Hippocampal formation (tissue), 2 donors: ENCODE data around the gene NOD1.

Experiments used
- DNase-seq, 2 donors: peaks; one replicate each; lab custom pipeline; 2025; lab: John Stamatoyannopoulos, UW

NOD1 gene

DNA sequence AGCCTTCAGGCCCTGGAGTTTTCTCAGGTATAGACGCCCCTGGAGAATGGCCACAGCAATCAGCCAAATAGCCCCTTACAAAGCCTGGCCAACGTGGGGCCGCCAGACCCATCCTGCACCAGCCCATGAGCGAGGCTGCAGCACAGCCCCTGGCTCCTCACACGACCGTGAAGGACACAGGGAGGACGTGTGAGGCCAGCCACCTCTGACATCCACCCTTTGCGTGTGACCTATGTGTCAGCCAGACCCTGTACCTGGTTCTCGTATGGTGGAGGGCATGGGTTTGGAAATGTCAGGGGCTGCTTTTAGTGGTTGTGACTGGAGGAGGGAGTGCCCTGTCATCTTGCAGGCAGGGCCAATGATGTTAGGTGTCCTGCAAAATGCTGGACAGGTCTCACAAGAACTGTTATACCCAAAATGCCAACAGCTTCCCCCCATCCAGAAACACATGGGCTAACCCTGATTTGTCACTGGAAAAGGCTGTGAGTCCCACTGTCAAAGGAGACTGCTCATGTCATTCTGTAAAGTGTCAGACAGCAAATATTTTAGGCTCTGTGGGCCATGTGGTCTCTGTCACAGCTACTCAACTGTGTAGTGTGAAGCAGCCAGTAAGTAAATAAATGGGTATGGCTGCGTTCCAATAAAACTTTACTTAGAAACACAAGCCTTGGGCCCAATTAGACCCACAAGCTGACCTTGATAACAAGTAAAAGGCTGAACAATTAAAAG is 30.0 kb downstream of the NOD1 start:
- no peak for DNase-seq

DNA sequence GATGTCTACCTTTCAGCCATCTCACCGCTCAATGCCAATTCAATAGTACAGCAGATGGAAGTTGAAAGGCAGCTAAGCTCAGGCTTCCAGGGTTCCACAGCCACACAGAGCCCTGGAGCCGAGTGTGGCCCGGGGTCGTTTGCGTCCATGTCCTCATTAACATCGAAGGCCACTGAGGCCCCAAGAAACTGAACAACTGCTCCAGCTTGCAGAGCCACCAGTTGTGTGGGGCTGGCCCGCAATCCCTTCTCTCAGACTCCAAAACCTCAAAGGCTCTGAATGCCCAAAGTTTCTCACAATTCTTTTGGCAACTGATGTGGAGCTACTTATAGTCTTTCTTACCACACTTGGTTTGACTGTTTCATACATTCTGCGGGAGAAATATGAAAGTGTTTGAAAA is 31.1 kb downstream of the NOD1 start:
- DNase-seq: no peak

DNA sequence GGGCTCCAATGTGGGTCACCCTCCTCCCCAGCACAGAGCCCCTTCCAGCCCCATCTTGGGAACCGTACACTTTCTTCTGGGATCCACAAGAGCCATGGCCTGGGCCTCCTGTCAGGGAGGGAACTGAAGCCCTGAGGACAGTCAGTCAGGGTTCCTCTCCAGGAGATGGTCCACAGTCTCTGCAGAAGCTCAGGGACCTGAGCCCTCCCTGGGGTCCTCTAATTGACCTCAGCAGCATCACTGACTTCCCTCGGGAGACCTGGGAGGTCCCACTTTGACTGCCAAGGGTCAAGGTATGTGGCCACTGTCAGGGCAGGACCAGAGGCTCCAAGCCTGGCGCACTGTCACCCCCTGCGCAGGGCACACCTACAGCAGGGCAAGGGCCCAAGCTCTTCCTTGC is 32.3 kb downstream of the NOD1 start:
- no peak for DNase-seq

DNA sequence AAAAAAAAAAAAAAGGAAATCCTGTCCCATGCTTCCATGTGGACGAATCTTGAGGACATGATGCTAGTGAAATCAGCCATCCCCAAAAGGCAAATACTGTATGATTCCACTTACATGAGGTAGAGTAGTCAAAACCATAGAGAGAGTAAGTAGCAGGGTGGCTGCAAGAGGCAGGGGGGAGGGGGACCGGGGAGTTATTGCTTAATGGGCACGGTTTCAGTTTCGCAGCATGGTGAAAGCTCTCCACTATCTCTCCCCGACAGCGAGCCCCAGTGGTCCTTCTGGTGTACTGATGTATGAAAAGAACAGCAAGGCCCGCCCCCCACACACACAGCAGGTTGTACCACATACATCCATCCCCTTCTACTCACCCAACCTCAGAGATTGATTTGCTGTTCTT is 32.8 kb downstream of the NOD1 start:
- DNase-seq: peak; percentile 11 to 30

DNA sequence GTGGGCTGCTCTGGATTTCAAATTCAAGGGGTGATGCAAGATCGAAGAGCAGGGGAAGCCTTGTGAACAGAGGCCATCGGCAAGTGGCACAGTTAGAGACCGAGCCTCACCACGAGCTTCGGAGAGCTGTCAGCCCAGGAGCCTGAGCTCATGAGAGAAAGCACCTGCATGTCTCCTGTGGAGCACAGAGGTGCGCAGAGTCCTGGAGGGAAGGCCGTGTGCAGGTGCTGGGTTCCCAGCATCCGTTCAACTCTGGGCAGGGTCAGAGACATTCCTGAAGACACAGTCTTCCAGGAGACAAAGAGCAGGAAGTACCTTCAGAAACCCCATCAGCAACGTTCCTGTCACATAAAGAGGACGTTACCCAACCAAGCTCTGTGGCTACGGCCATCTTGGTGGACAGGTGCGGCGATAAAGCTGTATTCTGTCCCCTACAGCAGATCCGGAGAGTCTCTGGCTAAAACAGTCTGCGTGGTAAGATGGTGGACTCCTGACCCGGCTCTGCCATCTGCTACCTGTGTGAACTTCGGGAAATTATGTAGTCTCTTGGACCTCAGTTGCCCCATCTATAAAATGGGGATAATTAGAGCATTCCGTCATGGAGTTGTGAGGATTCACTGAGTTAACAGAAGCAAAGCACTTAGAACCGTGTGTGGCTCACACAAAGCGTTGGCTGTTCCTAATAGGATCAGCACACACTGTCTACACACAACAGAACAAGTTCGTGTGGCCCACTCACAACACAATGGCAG is 40.6 kb downstream of the NOD1 start:
- DNase-seq: no peak

DNA sequence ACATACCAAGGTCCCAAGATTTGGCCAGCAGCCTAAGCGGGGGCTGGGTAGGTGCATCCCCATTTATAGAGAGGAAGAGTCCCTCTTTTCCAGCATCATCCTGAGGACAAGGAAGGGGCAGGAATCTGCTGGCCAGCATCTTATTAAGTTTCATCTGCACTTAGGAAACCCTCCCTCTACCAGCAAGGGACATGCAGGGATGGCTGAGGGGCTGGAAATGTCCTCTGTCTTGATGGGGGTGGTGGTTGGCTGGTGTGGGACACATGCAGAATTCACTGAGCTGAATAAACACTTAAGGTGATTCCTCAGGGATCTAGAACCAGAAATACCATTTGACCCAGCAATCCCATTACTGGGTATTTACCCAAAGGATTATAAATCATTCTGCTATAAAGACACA is 42.1 kb downstream of the NOD1 start:
- DNase-seq: no peak

DNA sequence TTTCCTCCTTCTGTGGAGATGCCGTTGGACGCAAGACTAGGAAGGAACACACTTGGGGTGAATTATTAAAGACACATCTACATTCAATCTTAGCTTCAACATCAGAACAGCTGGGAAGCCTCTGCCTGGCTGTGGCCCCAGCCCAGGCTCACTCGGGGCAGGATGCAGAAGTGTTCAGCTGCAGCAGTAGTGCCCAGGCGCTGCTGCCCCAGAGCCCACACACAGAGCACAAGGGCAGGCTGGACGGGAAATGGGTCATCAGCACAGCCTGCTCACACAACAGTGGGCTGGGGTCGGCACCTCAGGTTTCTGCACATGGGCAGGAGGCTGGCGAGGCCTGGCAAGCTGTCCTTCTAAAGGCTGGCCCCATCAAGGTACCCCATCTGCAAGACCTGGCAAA is 42.5 kb downstream of the NOD1 start:
- no peak for DNase-seq

DNA sequence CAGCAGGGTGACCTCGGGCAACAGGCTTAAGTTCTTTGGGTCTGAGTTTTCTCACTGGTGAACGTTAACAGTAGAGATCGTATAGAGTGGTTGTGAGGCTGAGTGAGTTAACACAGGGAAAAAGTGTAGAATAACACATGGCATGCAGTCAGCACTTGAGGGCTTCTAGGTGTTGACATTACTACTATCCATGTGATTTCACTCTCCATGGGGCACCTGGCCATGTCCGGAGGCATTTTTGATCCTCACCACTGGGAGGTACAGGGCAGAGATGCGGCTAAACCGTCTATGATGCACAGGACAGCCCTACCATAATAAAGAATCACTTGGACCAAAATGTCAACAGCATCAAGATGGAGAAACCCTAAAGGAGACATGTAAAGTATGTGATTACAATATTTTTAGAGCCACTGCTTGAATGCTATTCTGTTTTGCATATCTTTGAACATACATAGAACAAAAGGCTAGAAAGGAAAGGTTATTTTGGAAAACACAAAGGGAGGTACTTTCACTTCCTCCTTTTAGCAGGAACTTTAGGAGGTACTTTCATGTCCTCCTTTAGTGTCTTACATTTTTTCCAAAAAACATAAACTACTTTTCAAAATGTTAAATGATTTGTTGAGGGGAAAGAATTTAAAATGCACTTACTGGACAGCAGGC is 44.3 kb downstream of the NOD1 start:
- DNase-seq: no peak

DNA sequence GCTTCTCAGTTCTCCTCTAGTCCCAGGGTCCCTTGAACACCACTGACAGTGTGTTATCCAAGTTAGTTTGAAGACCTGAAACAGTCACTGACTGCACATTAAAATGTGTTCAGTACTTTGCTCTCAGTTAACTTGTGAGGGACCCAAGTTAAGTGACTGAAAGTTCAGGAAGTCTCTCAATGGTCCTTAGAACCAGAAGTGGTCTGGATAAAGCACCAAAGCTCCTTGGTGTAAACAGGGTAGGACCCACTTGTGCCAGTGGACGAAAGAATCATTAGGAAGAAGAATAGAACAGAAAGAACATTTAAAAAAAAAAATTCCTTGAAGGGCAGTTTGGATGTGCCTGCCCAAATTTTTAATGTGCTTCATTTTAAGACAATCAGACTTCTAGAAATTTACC is 45.1 kb downstream of the NOD1 start:
- no peak for DNase-seq

DNA sequence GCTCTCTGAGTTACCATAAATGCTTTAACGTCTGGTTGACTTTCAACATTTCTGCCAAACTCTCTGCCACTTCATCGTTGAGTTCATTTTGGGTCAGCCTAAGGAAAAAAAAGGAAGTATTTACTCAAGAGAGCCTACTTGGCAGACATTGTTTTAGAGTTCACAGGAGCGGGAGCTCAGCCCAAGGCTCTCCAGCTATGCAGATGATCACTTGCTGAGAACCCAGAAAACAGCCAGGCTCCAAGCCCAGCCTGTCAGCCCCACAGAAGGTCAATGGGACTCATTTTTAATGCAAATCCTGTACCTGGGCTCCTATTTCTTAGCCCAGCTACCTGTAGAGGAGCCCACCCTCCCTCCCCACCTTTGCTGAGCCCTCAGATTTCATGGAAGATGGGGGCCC is 45.5 kb downstream of the NOD1 start:
- peak; percentile 34 to 78 for DNase-seq

DNA sequence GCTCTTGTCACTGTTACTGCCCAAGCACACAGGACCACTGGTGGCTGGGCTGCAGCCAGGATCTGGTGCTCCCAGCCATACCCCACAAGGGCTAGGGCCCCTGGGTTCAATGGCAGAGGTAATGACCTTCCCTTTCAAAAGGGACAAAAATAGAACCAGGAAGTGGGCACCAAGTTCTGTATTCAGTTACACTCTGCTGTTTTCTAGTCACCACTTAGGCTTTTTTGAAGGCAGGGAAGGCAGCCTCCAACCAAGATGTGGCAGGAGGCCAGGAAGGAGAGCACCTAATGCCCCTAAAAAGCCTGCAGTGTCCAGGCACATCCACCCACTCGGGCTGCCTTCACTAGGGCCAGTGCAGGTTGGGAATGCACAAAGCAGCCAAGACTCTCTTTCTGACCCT is 47.8 kb downstream of the NOD1 start:
- no peak for DNase-seq

DNA sequence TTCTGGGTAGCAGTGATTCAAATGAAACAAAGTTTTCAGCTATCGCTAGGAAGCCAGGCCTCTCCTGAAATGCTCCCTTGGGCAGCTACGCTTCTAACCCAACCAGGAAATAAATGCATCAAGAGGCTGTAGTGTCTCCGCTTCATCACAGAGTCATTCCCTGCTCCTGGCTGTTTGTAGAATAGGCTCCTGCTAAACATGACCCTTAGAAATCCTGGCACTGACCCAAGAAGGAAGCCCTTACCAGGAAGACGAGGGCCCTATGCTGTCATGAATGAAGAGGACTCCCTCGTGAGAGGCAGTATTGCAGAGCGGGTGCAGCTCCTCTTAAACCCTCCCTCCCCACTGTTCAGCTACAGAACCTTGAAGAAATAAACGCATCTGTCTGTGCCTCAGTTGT is 48.3 kb downstream of the NOD1 start:
- DNase-seq: no peak

DNA sequence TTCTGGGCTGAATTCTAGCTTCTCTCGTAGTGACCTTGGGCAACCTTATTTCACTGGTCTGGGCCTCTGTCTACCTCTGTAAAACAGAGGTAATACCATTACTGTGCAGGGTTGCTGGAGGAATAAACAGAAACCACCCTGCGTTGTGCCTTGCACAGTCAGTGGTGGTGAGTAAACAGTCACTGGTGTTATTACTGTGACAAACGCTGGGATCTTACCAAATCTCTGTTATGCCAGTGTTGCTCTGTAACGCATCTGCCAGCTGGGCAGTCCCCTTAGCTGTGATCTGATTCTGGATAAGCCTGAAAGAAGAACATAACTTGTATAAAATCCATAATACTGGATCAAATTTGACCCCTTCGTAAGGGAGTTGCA is 49.4 kb downstream of the NOD1 start:
- no peak for DNase-seq

DNA sequence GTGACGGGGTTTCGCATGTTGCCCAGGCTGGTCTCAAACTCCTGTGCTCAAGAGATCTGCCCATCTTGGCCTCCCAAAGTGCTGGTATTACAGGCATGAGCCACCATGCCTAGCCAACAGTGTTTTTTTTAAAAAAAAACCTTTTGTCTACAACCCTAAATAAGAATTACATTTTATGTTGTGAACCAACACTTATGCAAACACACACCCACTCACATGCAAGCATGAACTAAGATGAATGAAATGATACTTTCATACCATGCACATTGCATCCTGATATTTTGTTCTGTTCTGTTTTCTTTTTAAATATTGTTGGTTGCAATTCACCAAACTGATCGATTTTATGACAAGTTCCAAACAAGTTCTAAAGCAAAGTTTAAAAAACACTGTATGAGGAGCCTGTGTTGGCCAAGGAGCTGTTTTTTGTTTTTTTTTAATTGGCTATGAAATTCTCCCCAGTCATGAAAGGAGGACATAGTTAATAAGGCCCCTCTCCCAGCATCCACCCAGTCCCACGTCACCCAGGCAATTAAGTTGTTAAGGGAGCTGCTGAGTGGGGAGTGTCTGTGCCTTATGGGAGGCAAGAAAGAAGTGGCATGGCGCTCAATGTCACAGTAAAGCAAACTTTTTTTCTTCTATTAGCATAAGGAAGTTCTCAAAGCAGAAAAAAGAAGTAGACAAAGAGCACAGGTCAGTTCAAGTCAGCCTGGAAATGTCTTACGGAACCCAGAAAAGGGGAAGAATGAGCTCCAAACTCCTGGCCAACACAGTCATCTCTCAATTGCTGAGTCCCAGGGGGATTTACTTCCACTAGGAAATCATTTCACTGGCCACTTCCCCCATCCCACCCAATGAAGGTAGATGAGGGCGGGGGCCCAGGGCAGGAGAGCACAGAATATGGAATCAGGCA is 50.1 kb downstream of the NOD1 start:
- peak in 1 of 2 donors; percentile 20 for DNase-seq

DNA sequence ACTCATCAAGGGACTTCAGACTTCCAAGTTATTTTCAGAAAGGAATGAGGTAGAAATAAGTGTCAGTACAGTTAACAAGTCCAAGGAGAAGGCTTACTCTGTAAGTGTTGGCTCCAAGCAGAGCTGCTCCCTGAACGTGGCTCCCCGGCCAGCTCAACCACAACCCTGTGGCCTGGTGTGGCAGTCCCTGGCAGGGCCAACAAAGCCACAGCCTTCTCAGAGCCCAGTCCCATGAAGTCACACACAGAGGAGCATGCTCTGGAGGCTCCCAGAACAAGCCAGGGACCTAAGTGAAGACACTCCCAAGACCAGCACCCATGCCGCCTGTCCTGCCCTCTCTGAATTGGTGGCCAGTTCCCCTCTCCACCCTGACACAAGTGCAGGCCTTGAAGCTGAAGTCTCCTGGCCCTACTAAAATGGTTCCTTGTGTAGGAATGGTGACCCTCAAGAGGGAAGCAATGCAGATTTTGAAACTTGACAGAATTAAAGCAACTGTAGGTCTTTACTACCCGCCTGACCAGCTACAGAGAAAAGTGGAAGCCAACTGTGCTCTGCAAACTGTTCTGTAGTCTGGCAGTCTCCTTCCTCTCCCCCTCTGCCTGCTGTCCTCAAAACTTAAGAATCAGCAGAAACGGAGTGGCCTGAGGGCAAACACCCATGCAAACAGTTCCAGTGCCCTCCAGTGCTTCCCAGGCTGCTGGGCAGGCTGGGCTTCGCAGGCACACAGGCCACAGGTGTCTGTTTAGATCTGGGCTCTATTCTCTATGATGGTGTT is 51.1 kb downstream of the NOD1 start:
- DNase-seq: peak in 1 of 2 donors; percentile 21

DNA sequence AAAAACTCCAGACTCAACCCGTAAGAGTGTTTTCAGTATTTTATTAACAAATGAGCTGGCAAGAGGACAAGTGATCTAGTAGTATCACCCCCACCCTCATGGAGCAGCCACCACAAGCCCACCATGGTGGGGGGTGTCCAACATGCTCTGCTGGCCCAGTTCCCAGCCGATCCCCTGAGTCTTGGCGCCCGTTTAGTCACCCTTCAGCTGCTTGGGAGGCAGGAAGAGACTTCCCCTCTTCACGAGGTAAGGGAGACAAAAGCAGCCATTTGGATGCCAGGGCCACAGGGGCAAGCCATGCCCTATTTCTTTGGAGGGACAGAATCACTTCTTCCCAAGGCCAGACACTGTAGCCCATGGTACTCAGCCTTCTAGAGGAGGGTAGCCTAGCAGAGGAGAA is 54.1 kb downstream of the NOD1 start:
- DNase-seq: no peak

DNA sequence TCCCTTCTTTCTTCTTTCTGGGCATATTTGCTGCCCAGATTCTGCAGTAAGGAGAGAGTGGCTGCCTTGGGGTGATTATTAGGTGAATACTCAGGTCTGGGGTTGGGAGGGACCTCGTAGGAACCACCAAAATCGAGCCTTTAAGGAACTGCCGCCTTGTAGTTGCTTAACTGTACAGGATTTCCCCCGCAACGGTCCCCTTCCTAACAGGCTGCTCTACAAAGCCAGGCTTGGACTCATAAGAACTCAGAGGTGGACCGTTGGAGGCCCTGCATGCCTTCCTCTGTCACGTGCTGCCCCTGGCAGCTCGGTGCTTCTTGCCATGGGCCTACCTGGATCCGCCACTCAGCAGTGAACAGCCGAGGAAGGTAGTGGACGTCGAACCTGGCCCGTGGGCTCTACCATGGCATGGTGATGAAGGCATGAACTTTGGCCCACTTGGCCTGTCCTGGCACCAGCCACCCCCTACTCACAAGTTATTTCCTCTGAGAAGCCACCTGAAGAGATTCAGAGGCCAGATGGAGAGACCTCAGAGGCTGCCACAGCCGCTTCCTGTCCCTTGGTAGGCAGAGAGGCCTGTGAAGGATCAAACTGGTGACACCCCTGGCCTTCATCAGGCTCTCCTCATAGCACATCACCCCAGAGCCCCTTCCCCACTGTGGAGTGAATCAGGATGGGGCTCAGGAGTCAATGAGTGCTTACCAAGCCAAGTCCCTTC is 54.6 kb downstream of the NOD1 start:
- DNase-seq: no peak

DNA sequence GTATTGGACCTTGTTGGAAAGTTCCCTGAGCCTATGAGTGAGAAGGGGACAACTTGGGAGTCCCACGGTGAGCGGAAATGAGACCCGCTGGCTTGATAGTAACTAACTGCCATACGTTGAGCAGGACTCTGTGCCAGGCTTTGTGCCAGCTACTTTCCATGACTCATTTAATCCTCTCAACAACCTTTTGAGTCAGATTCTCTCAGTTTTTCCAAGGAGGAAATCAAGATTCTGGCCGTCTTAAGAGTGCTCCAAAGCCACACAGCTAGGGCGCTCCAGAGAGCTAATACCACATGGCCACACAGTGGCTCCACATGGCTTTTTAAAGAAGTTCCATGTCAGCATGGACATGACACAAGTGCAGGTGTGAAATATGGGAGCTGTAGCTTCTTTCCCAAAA is 55.7 kb downstream of the NOD1 start:
- DNase-seq: no peak

DNA sequence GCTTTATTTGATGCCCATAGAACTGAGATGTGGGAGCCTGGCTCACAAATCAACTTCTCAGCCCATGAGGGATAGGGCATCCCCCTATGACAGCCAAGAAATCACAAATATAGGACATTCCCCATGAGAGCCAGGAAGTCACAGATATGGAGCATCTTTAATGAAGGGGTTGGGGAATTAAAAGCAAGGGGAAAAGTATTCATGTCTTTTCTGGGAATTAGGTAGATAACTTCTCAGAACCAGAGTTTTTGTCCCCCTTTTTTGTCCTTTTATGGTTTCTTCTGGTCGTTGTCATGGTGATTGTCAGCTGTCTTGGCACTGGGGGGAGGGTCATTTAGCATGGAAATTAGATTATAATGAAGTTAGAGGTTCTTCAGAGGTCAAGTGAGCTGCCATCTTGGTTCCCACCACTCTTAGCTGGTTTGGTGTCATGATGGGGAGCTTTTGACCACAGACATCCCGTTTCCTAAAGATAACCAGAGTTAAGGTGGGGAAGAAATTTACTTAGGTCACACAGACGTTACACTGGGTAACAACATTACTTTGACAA is 56.9 kb downstream of the NOD1 start:
- DNase-seq: no peak

DNA sequence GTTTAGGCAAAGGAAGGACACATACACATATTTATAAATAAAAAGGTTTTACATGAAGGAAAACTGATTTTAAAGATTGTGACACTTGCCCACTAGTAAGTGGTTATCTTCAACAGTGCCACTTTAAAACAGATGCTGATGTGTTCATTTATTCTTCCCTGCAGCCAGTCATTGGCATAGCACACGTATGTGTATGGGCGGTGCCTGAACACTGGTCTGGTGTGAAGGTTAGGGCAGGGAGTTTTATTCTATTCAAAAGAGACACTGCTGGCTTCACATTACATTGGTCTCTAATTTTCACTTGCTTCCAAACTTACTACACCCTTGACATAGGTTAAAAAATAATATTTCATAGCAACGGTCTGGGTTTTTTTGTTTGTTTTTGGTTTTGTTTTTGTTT is 57.9 kb downstream of the NOD1 start:
- no peak for DNase-seq
